K562 (cell line): Measurements from ENCODE around the gene SLC7A4. TPM values are rescaled to one million over a fixed set of nuclear protein-coding genes. Genes with fewer than 3 reads are reported as not detected.

Experiments
- ATF4 ChIP-seq: fragments of 450-650 bp; formaldehyde crosslinking; IDR thresholded peaks from 2 replicates; pipeline ENCODE4 v1.4.0; 2022; ENCODE audit warnings: mild to moderate bottlenecking, moderate library complexity
- EGR1 ChIP-seq: fragments of 450-650 bp; conservative IDR thresholded peaks from 2 replicates; pipeline ENCODE4 v1.6.1; 2017; ENCODE audit warnings: mild to moderate bottlenecking
- ETS1 ChIP-seq: conservative IDR thresholded peaks from 2 replicates; pipeline ENCODE4 v1.6.1; 2011; ENCODE audit warnings: low read depth, mild to moderate bottlenecking, low read length; ENCODE audit not compliant: control insufficient read depth
- ETV1 ChIP-seq: fragments of 450-650 bp; conservative IDR thresholded peaks from 2 replicates; pipeline ENCODE4 v1.6.1; 2016; ENCODE audit warnings: missing genetic modification characterization, control low read depth, low read depth, missing compliant biosample characterization
- KLF1 ChIP-seq: fragments of 450-650 bp; IDR thresholded peaks from 2 replicates; pipeline ENCODE4 v1.6.1; 2016; ENCODE audit warnings: missing genetic modification characterization, missing compliant biosample characterization
- KLF13 ChIP-seq: fragments of 450-650 bp; IDR thresholded peaks from 2 replicates; pipeline ENCODE4 v1.6.1; 2016; ENCODE audit warnings: missing genetic modification characterization, low read depth, mild to moderate bottlenecking, missing compliant biosample characterization, moderate library complexity, borderline replicate concordance
- MTF1 ChIP-seq: fragments of 250-450 bp; sonication (Bioruptor Pico); IDR thresholded peaks from 2 replicates; pipeline ENCODE4 v1.9.0; 2021; ENCODE audit warnings: moderate library complexity, mild to moderate bottlenecking, inconsistent platforms, borderline replicate concordance
- PML ChIP-seq: IDR thresholded peaks from 2 replicates; pipeline ENCODE4 v1.6.1; 2012; ENCODE audit warnings: low read length, inconsistent platforms
- SMARCB1 ChIP-seq: IDR thresholded peaks from 2 replicates; pipeline ENCODE4 v1.6.1; 2011; ENCODE audit warnings: improper control_type of control experiment, low read depth; ENCODE audit not compliant: insufficient read length
- SMARCE1 ChIP-seq: fragments of 450-650 bp; IDR thresholded peaks from 2 replicates; pipeline ENCODE4 v1.7.1; 2016; ENCODE audit warnings: mild to moderate bottlenecking
- SREBF1 ChIP-seq: fragments of 150-350 bp; IDR thresholded peaks from 2 replicates; pipeline ENCODE4 v1.6.1; 2014; ENCODE audit warnings: antibody characterized with exemption, low read depth, low read length, borderline replicate concordance
- SRSF1 ChIP-seq: fragments of 200-400 bp; formaldehyde crosslinking; IDR thresholded peaks from 2 replicates; pipeline ENCODE4 v1.6.1; 2017; ENCODE audit warnings: mild to moderate bottlenecking, low read depth, low read length, moderate library complexity
- SRSF3 ChIP-seq: fragments of 200-400 bp; formaldehyde crosslinking; IDR thresholded peaks from 2 replicates; pipeline ENCODE4 v1.6.1; 2016; ENCODE audit warnings: mild to moderate bottlenecking, low read length, moderate library complexity; ENCODE audit not compliant: insufficient read depth
- STAG1 ChIP-seq: sonication (generic); formaldehyde crosslinking; IDR thresholded peaks from 2 replicates; pipeline ENCODE4 v1.5.0; 2020; ENCODE audit warnings: missing genetic modification reagents, borderline replicate concordance
- STAT5B ChIP-seq: fragments of 250-450 bp; sonication (Bioruptor Pico); IDR thresholded peaks from 2 replicates; pipeline ENCODE4 v1.8.0; 2021; ENCODE audit warnings: mild to moderate bottlenecking, inconsistent platforms
- TFAM ChIP-seq: fragments of 250-450 bp; sonication (Bioruptor Pico); conservative IDR thresholded peaks from 2 replicates; pipeline ENCODE4 v1.5.0; 2021; ENCODE audit warnings: mild to moderate bottlenecking, moderate library complexity
- ZBTB17 ChIP-seq: fragments of 450-650 bp; formaldehyde crosslinking; IDR thresholded peaks from 2 replicates; pipeline ENCODE4 v1.4.0; 2020; ENCODE audit warnings: mild to moderate bottlenecking
- ZBTB7A ChIP-seq: IDR thresholded peaks from 2 replicates; pipeline ENCODE4 v1.6.1; 2011; ENCODE audit warnings: low read depth, mild to moderate bottlenecking, low read length, moderate library complexity, borderline replicate concordance; ENCODE audit not compliant: control insufficient read depth
- ZNF830 ChIP-seq: fragments of 250-450 bp; sonication (Bioruptor Pico); IDR thresholded peaks from 2 replicates; pipeline ENCODE4 v1.5.0; 2021; ENCODE audit warnings: mild to moderate bottlenecking
- polyA plus RNA-seq, 8 experiments: library from polyadenylated mRNA; depleted of rRNA in 4 of 8; stranded (reverse) in 5 of 8; unstranded in 3 of 8; fragments of >200 nt; fragmentation: Nextera tagmentation in 2 of 8; fragmentation: Illumina TruSeq in 1 of 8; extraction: Ambion mirVana in 2 of 8; extraction: Trizol in 1 of 8; gene quantifications; 2 replicates each; pipeline versions ENCODE4 v1.2.1 to v1.2.3, GENCODE V29; 2011 to 2014; ENCODE audit warnings: inconsistent platforms in 1 of 8, missing spikeins in 1 of 8
- total RNA-seq, 7 experiments: library from RNA; depleted of rRNA in 6 of 7; stranded (reverse); fragments of >200 nt in 6 of 7; fragmentation: Illumina TruSeq in 2 of 7; extraction: Trizol in 2 of 7; gene quantifications; 2 replicates each; pipeline versions ENCODE4 v1.2.1 to v1.2.3, GENCODE V29; 2011 to 2021; ENCODE audit warnings: low replicate concordance in 1 of 7
- TF ChIP-seq, protein P1 (sequence below), 2 experiments: IDR thresholded peaks; 2 replicates each; pipeline ENCODE4 v1.6.1; 2012; ENCODE audit warnings: improper control_type of control experiment in 2 of 2, low read depth in 2 of 2, low read length in 2 of 2, borderline replicate concordance in 1 of 2
- TF ChIP-seq, protein P2 (sequence below): sonication (generic); formaldehyde crosslinking; IDR thresholded peaks from 2 replicates; pipeline ENCODE4 v1.8.0; 2022; ENCODE audit warnings: missing genetic modification reagents, mild to moderate bottlenecking, moderate library complexity, borderline replicate concordance

The SLC7A4 gene
- total and polyA plus RNA-seq, 9 of the 15 experiments (the other 6 are each of a cell fraction or from before 2014, with no cell fraction given): not detected

DNA sequence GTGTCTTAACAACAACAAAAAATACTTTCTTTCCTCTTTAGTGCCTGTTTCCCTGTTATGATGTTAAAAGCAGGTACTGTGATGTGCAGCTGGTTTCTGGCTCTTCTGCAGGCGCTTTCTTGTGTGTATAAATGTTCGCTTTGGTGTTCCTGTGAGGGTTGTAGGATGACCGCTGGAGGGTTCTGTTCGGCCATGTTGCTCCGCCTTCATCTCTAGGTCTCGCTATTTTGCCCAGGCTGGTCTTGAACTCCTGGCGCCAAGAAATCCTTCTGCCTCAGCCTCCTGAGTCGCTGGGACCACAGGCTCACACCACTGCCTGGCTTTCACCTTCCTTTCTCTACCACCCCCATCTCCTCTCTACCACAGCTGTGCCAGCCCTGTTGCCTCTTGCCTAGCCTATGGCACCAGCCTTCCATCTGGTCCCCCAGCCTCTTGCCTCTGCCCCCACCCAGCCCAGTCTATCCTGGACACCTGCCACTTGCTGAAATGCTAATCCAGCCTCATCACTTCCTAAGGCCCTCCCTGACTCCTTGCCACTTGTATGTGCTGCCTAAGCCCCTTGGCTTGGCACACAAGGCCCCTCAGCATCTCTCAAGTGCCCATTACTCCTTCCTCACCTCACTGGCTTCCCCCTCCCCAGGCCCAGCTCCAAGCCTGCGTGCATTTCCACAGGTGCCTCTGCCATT is 18.9 kb upstream of the SLC7A4 start (continued):
- TF ChIP-seq KLF1 (tag) (0 out of 2 replicates have a peak, but pooled peaks have one; percentile 11), PML (no peak), STAT5B (CRISPR knock-in tag) (no peak), ZBTB7A (peak; percentile 3; the same call in 1 of the 2 replicates), TFAM (CRISPR knock-in tag) (no peak), KLF13 (tag) (no peak), MTF1 (CRISPR knock-in tag) (no peak), SMARCE1 (no peak), SMARCB1 (no peak), ZBTB17 (CRISPR knock-in tag) (no peak), ATF4 (no peak), ETV1 (tag) (no peak), SRSF3 (no peak), SREBF1 (no peak), STAG1 (CRISPR knock-in tag) (peak; percentile 37; the same call in 1 of the 2 replicates), EGR1 (no peak), ZNF830 (CRISPR knock-in tag) (no peak), ETS1 (0 out of 2 replicates have a peak, but pooled peaks have one; percentile 14), SRSF1 (no peak)
- TF ChIP-seq, protein P1, sequence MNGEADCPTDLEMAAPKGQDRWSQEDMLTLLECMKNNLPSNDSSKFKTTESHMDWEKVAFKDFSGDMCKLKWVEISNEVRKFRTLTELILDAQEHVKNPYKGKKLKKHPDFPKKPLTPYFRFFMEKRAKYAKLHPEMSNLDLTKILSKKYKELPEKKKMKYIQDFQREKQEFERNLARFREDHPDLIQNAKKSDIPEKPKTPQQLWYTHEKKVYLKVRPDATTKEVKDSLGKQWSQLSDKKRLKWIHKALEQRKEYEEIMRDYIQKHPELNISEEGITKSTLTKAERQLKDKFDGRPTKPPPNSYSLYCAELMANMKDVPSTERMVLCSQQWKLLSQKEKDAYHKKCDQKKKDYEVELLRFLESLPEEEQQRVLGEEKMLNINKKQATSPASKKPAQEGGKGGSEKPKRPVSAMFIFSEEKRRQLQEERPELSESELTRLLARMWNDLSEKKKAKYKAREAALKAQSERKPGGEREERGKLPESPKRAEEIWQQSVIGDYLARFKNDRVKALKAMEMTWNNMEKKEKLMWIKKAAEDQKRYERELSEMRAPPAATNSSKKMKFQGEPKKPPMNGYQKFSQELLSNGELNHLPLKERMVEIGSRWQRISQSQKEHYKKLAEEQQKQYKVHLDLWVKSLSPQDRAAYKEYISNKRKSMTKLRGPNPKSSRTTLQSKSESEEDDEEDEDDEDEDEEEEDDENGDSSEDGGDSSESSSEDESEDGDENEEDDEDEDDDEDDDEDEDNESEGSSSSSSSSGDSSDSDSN (IDR thresholded peaks at IDR 0.05; ENCODE audit: borderline replicate concordance in 1 of 2, low read depth in 2 of 2, low read length in 2 of 2): no peak
- TF ChIP-seq, protein P2, sequence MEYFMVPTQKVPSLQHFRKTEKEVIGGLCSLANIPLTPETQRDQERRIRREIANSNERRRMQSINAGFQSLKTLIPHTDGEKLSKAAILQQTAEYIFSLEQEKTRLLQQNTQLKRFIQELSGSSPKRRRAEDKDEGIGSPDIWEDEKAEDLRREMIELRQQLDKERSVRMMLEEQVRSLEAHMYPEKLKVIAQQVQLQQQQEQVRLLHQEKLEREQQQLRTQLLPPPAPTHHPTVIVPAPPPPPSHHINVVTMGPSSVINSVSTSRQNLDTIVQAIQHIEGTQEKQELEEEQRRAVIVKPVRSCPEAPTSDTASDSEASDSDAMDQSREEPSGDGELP (CRISPR knock-in tag): 0 out of 2 replicates have a peak, but pooled peaks have one; percentile 14
